CD14-positive monocyte (primary cell): ENCODE results near the gene CADM2. TPM values are rescaled to one million over a fixed set of nuclear protein-coding genes. Genes with fewer than 3 reads are reported as not detected.

Experiments
- DNase-seq, 3 donors: peaks; one replicate each; pipeline ENCODE4 v3.0.0-alpha.2; 2011 to 2022
- H2AFZ ChIP-seq: 2 replicates; pipeline ENCODE4 v1.6.0; 2012; ENCODE audit warnings: mild to moderate bottlenecking, low read depth, low read length, inconsistent platforms; ENCODE audit not compliant: insufficient read depth, poor library complexity, severe bottlenecking
- H3K27ac ChIP-seq, 2 donors: 1 replicate in 1 of 2; 2 replicates in 1 of 2; pipeline ENCODE4 v1.5.1; 2012 to 2013; ENCODE audit warnings: low read length in 2 of 2, control low read depth in 1 of 2, inconsistent platforms in 1 of 2, low read depth in 1 of 2, mild to moderate bottlenecking in 1 of 2
- H3K27me3 ChIP-seq, 2 donors: one replicate each; pipeline versions ENCODE4 v1.6.0 to v1.6.1; 2011 to 2013; ENCODE audit warnings: low read length in 2 of 2; ENCODE audit not compliant: control insufficient read depth in 2 of 2, insufficient read depth in 2 of 2
- H3K36me3 ChIP-seq, 2 donors: replicated peaks in 1 of 2; 1 replicate in 1 of 2; 2 replicates in 1 of 2; pipeline versions ENCODE4 v1.5.1 to v1.6.1; 2012 to 2013; ENCODE audit warnings: low read length in 2 of 2, control low read depth in 1 of 2, inconsistent platforms in 1 of 2, mild to moderate bottlenecking in 1 of 2; ENCODE audit not compliant: insufficient read depth in 2 of 2, control insufficient read depth in 1 of 2
- H3K4me1 ChIP-seq, 2 donors: 1 replicate in 1 of 2; 2 replicates in 1 of 2; pipeline versions ENCODE4 v1.5.1 to v1.6.1; 2012 to 2013; ENCODE audit warnings: low read length in 2 of 2, control low read depth in 1 of 2, inconsistent platforms in 1 of 2, mild to moderate bottlenecking in 1 of 2, moderate library complexity in 1 of 2; ENCODE audit not compliant: insufficient read depth in 2 of 2, control insufficient read depth in 1 of 2
- H3K4me2 ChIP-seq: replicated peaks from 2 replicates; pipeline ENCODE3; 2012; ENCODE audit warnings: low read length, moderate library complexity, mild to moderate bottlenecking; ENCODE audit not compliant: poor library complexity, severe bottlenecking; ENCODE audit errors: extremely low read depth
- H3K4me3 ChIP-seq, 3 experiments: fragments of 200-600 bp in 1 of 3; sonication (generic) in 1 of 3; replicated peaks in 1 of 3; 1 replicate in 2 of 3; 2 replicates in 1 of 3; pipeline ENCODE4 v1.5.1; 2011 to 2013; ENCODE audit warnings: low read length in 3 of 3, mild to moderate bottlenecking in 3 of 3, control low read depth in 2 of 3, low read depth in 2 of 3, inconsistent platforms in 1 of 3, moderate library complexity in 1 of 3
- H3K79me2 ChIP-seq: 2 replicates; pipeline ENCODE4 v1.6.0; 2012; ENCODE audit warnings: mild to moderate bottlenecking, control low read depth, inconsistent platforms, low read length, moderate library complexity; ENCODE audit not compliant: insufficient read depth
- H3K9ac ChIP-seq: 2 replicates; pipeline ENCODE4 v1.6.0; 2017; ENCODE audit warnings: low read length, mild to moderate bottlenecking; ENCODE audit not compliant: insufficient read depth, poor library complexity, severe bottlenecking
- H3K9me3 ChIP-seq, 2 donors: replicated peaks in 1 of 2; 1 replicate in 1 of 2; 2 replicates in 1 of 2; pipeline versions ENCODE4 v1.5.1 to v1.6.1; 2012 to 2013; ENCODE audit warnings: low read length in 2 of 2, control low read depth in 1 of 2; ENCODE audit not compliant: control insufficient read depth in 1 of 2, insufficient read depth in 1 of 2
- H4K20me1 ChIP-seq: 2 replicates; pipeline ENCODE4 v1.6.0; 2012; ENCODE audit warnings: mild to moderate bottlenecking, low read length, control low read depth, moderate library complexity; ENCODE audit not compliant: insufficient read depth
- H3K27ac Mint-ChIP-seq, 7 donors: one replicate each; pipeline ENCODE4 v1.8.0; 2020; ENCODE audit warnings: mild to moderate bottlenecking in 7 of 7, mixed read lengths in 7 of 7, moderate library complexity in 6 of 7, inconsistent platforms in 2 of 7
- H3K27me3 Mint-ChIP-seq, 3 donors: one replicate each; pipeline ENCODE4 v1.8.0; 2021 to 2022; ENCODE audit warnings: low read depth in 3 of 3, mild to moderate bottlenecking in 3 of 3, mixed read lengths in 3 of 3, moderate library complexity in 3 of 3, inconsistent platforms in 1 of 3
- H3K36me3 Mint-ChIP-seq, 2 donors: one replicate each; pipeline ENCODE4 v1.8.0; 2020; ENCODE audit warnings: mixed read lengths in 2 of 2, inconsistent platforms in 1 of 2, mild to moderate bottlenecking in 1 of 2
- H3K4me1 Mint-ChIP-seq: one replicate; pipeline ENCODE4 v1.8.0; 2020; ENCODE audit warnings: mild to moderate bottlenecking, mixed read lengths
- H3K4me3 Mint-ChIP-seq, 2 donors: one replicate each; pipeline ENCODE4 v1.8.0; 2020; ENCODE audit warnings: mild to moderate bottlenecking in 2 of 2, mixed read lengths in 2 of 2, moderate library complexity in 1 of 2
- H3K9me3 Mint-ChIP-seq, 7 donors: one replicate each; pipeline ENCODE4 v1.8.0; 2020 to 2022; ENCODE audit warnings: mixed read lengths in 7 of 7, mild to moderate bottlenecking in 6 of 7, moderate library complexity in 6 of 7, inconsistent platforms in 2 of 7
- WGBS: methylation state at CpG from one replicate; pipeline ENCODE4 v1.1.5; 2013; ENCODE audit warnings: missing lambda C conversion rate; ENCODE audit not compliant: insufficient coverage; 5-methylcytosine and 5-hydroxymethylcytosine counted together
- intact Hi-C, 2 donors: fragments of 100-400 bp; cut with micrococcal nuclease; formaldehyde crosslinking; loops; one replicate each; pipeline versions ENCODE4 v1.15.0 to v1.15.1; 2023
- polyA plus RNA-seq, 3 donors: library from polyadenylated mRNA; depleted of rRNA in 1 of 3; unstranded in 2 of 3; stranded (reverse) in 1 of 3; fragments of 300-500 nt in 2 of 3; fragments of >200 nt in 1 of 3; fragmentation: Illumina TruSeq in 2 of 3; gene quantifications; 1 replicate in 2 of 3; 2 replicates in 1 of 3; pipeline ENCODE4 v1.2.3, GENCODE V29; 2012 to 2021
- TF ChIP-seq, protein P1 (sequence below): fragments of 200-600 bp; IDR thresholded peaks from one replicate; pipeline ENCODE4 v1.8.0; 2022; ENCODE audit warnings: antibody characterized with exemption, mild to moderate bottlenecking

Gene CADM2
- polyA plus RNA-seq, 3 donors = not detected

- intact Hi-C loops = no loop called here
- Mint-ChIP-seq H3K4me1 (no peaks in the 10 kb centered on the region), H3K27ac (no peak overlapping the region), H3K27me3 (no peaks in the 10 kb centered on the region), H3K36me3 (no peaks in the 10 kb centered on the region), H3K4me3 (no peak overlapping the region), H3K9me3 (no peaks in the 10 kb centered on the region)
- Histone ChIP-seq H3K27ac (no peak overlapping the region), H3K9ac (no peak overlapping the region), H3K27me3 (no peaks in the 10 kb centered on the region), H3K4me1 (no peaks in the 10 kb centered on the region), H3K4me3 (no peak overlapping the region), H3K9me3 (no peaks in the 10 kb centered on the region), H2AFZ (no peak overlapping the region), H3K79me2 (no peaks in the 10 kb centered on the region), H4K20me1 (no peaks in the 10 kb centered on the region), H3K4me2 (no peak overlapping the region), H3K36me3 (no peaks in the 10 kb centered on the region)
- WGBS = no CpG with 5 or more reads among the region's 5 CpGs
- DNase-seq = no peak
- TF ChIP-seq, protein P1, sequence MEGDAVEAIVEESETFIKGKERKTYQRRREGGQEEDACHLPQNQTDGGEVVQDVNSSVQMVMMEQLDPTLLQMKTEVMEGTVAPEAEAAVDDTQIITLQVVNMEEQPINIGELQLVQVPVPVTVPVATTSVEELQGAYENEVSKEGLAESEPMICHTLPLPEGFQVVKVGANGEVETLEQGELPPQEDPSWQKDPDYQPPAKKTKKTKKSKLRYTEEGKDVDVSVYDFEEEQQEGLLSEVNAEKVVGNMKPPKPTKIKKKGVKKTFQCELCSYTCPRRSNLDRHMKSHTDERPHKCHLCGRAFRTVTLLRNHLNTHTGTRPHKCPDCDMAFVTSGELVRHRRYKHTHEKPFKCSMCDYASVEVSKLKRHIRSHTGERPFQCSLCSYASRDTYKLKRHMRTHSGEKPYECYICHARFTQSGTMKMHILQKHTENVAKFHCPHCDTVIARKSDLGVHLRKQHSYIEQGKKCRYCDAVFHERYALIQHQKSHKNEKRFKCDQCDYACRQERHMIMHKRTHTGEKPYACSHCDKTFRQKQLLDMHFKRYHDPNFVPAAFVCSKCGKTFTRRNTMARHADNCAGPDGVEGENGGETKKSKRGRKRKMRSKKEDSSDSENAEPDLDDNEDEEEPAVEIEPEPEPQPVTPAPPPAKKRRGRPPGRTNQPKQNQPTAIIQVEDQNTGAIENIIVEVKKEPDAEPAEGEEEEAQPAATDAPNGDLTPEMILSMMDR = no peak
These were observed 1098.2 kb downstream of the CADM2 start for GRCh38 chr3:86056962-86057361.

- no peaks in the 10 kb centered on the region for H3K79me2 ChIP-seq
- intact Hi-C loops = no loop called here
- no CpG with 5 or more reads among the region's 2 CpGs for WGBS
- H2AFZ ChIP-seq = no peak overlapping the region
- no peak for DNase-seq
- no peaks in the 10 kb centered on the region for H4K20me1 ChIP-seq
- no peak overlapping the region for H3K4me2 ChIP-seq
- no peaks in the 10 kb centered on the region for H3K36me3 ChIP-seq
- no peaks in the 10 kb centered on the region for H3K4me1 Mint-ChIP-seq
- H3K27me3 Mint-ChIP-seq = no peaks in the 10 kb centered on the region
- no peaks in the 10 kb centered on the region for H3K36me3 Mint-ChIP-seq
- H3K9ac ChIP-seq = no peak overlapping the region
- H3K4me1 ChIP-seq = no peaks in the 10 kb centered on the region
- H3K27ac ChIP-seq = no peak overlapping the region
- H3K4me3 Mint-ChIP-seq = no peak overlapping the region
- no peak overlapping the region for H3K4me3 ChIP-seq
- peaks cover 0 to 5% (median 0%) of the 10 kb centered on the region in 7 donors for H3K9me3 Mint-ChIP-seq
- TF ChIP-seq, protein P1 = no peak
- H3K9me3 ChIP-seq = no peaks in the 10 kb centered on the region
- no peaks in the 10 kb centered on the region for H3K27me3 ChIP-seq
- H3K27ac Mint-ChIP-seq = no peak overlapping the region
These were observed 1115.0 kb downstream of the CADM2 start for GRCh38 chr3:86073799-86074198.
